Measurements from ENCODE around the gene FRMPD1.
"Not testable (repeated sequence)": the region's sequence is repeated elsewhere in the genome, so short reads cannot be mapped to it uniquely, and the experiment has no call there.

Gene FRMPD1

DNA sequence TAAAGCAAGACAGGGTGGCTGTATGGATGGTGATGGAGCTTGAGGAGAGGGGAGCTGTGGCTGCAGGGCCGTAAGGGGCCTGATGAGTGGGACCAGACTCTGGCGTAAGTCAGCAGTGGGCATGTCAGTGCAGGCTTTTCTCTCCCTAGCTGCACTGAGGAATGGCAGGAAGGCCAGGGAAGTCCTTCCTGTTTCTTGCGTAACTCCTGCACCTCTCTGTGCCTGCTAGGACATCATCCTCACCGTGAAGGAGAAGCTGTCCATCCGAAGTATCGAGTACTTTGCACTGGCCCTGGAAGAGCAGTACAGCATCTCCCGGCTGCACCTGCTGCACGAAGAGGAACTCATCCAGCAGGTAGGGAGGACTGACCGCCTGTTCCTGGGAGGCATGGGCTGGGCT, 78.7 kb downstream of the FRMPD1 start:
- no peak overlapping the region for H3K4me3 ChIP-seq (ENCODE audit: low read depth, low read length)
- DNase-seq (ENCODE audit: low read depth) = no peak

DNA sequence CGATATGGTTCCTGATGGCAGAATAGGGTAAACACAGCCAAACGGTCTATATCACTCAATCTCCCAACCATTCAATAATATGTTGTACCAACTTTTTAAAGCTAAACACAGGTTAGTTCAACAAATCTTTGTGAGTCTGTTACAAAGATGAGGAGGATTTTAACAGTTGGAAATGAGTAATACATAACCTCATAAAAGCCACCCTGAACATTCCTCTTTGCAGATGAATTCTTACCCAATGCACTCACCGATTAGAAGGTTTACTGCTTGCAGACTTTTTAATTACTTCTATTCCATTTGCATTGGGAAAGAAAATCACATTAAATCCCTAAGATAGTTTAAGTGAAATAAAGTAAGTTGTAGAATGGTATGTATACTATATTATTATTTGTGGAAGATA, 79.5 kb downstream of the FRMPD1 start:
- H3K4me3 ChIP-seq (ENCODE audit: low read depth, low read length) = no peak overlapping the region
- no peak for DNase-seq (ENCODE audit: low read depth)

DNA sequence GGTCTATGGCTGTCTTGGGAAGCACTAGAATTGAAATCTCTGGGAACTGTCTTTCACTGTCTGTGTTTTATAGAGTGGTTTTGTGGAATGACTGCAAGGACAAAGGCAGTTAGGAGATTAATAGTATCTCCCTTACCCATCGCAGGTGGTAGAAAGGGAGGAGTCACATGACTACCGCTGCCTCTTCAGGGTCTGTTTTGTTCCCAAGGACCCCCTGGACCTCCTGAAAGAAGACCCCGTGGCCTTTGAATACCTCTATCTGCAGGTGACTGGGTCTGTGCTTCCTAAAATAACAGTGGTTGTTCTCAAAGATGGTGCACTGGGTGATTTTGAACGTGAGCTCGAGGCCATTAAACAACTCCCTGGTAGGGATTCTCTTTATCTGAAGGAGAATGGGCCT, 80.1 kb downstream of the FRMPD1 start:
- H3K4me3 ChIP-seq (ENCODE audit: low read depth, low read length) = no peak overlapping the region
- DNase-seq (ENCODE audit: low read depth) = no peak

DNA sequence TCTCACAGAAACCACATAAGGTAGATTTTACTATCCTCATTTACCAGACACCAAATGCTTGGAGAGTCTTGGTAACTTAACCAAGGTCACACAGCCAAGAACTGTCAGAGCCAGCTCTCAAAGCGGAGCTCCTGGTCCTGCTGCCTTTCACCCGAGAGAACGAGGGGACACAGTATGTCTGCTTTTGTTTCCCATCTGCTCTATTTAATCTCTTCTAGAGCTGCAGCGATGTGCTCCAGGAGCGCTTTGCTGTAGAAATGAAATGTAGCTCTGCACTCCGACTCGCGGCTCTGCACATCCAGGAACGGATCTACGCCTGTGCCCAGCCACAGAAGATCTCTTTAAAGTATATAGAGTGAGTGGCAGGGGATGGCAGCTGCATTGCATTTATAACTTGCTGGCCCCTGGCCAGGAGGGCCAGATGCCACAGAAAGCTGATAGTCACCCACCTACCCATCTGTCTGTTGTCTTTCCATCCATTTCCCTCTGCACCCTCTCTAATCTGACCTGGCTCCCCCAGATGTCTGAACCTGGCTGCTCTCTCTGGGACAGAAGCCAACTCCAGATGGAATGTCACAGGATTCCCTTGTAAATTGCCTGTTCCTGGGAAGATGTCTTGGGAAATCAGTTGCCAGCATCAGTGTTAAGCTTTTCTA, 81.5 kb downstream of the FRMPD1 start:
- no peak overlapping the region for H3K4me3 ChIP-seq (ENCODE audit: low read depth, low read length)
- DNase-seq (ENCODE audit: low read depth) = no peak

DNA sequence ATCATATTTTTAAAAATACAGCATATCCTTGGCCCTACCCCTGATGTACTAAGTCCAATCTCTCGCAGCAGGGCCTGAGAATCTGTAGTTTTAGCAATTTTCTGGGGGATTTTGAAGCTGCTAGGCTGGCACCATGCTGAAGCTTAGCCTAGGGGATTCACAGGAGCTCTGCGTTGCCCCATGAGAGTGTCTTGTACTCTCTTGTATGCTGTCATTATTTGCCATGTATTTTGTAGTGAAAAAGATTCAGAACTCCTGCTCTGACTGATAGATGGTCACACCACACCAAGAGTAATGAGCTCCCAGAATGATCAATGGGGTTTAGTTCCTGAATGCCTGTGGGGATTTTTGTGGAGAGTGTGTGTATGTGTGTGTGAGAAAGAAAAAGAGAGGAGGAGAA, 82.2 kb downstream of the FRMPD1 start:
- no peak overlapping the region for H3K4me3 ChIP-seq (ENCODE audit: low read depth, low read length)
- no peak for DNase-seq (ENCODE audit: low read depth)

DNA sequence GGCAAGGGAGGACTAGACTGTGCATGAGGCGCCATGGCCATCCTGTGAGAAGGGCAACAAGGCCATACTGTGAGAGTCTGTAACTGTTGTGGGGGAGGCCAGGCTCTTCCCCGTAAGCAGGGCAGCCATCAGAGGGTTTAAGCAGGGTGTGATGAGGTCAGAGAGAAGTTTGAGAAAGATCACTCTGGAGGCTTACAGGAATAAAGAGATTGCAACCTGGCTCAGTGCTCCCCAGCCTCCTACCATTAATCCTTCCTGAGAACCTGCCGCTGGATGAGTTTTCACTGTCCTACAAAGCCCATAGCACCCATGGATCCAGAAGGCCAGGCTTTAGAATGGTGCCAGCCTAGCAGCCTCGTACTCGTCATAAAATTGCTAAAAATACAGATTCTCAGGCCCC, 88.5 kb downstream of the FRMPD1 start:
- DNase-seq (ENCODE audit: low read depth) = no peak
- no peak overlapping the region for H3K4me3 ChIP-seq (ENCODE audit: low read depth, low read length)

DNA sequence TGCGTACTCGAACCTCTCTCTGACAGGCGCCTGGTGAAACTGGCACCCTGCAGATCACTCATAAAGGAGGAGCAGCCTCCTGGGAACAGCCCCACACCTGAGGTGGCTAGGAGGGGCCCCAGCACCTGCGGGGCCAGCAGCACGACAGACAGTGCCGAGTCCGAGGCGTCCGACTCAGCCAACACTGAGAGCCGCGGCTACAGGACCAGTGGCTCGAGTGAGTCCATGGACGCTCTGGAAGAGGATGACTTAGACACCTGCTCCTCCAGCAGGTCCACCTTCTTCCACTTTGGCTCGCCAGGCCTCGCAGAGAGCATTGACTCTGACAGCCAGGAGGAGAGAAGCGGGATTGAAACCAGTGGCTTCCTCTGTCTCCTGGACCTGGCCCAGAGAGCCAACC, 89.4 kb downstream of the FRMPD1 start:
- H3K4me3 ChIP-seq (ENCODE audit: low read depth, low read length) = no peak overlapping the region
- DNase-seq (ENCODE audit: low read depth) = no peak

DNA sequence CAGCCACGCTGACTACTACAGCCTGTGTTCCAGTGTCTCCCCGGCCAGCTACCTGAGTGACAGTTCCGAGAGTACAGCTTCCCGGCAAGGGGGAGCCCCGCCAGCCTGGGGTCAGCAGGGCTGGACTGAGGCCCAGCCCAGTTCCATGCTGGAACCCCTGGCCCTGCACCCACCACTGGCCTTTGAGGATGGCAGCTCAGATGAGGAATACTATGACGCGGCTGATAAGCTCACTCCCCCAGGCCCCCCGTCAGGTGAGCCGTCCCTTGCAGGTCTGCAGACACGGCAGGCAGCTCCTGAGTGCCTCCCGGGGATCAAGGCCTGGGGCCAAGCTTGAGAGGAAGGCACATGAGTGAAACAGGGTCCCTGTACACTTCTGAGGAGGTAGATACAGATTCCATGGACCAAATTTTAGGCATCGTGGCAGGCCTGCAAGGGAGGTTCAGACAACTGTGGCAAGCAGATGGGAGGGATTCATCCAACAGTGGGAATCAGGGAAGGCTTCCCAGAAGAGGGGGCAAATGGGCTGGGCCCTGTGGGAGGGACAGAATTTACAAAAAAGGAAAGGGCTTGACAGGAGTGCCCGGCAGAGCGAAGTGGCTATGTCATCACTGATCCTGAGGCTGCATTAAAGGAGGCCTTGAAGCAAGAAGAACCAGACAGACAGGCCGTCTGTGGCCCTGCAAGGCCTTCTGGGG, 90.0 kb downstream of the FRMPD1 start:
- DNase-seq (ENCODE audit: low read depth) = no peak
- H3K4me3 ChIP-seq (ENCODE audit: low read depth, low read length) = no peak overlapping the region

DNA sequence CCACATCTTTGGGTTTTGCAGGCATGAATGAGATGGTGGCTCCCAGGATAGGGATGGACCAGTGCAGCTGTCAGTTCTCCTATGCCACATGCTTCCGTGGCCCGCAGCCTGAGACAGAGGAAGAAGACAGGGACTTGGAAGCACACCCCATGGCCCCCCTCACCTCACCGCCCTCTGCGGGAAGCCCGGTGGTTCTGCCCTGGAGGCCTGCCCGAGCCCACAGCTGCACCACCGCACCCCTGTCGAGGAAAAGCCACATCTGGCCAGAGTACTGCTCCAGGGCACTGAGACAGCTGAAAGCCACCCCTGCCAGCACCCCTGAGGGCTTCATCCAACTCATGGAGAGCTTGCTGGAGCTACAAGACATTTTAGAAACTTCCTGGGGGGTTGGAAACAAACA, 95.2 kb downstream of the FRMPD1 start:
- DNase-seq (ENCODE audit: low read depth) = no peak
- no peak overlapping the region for H3K4me3 ChIP-seq (ENCODE audit: low read depth, low read length)

DNA sequence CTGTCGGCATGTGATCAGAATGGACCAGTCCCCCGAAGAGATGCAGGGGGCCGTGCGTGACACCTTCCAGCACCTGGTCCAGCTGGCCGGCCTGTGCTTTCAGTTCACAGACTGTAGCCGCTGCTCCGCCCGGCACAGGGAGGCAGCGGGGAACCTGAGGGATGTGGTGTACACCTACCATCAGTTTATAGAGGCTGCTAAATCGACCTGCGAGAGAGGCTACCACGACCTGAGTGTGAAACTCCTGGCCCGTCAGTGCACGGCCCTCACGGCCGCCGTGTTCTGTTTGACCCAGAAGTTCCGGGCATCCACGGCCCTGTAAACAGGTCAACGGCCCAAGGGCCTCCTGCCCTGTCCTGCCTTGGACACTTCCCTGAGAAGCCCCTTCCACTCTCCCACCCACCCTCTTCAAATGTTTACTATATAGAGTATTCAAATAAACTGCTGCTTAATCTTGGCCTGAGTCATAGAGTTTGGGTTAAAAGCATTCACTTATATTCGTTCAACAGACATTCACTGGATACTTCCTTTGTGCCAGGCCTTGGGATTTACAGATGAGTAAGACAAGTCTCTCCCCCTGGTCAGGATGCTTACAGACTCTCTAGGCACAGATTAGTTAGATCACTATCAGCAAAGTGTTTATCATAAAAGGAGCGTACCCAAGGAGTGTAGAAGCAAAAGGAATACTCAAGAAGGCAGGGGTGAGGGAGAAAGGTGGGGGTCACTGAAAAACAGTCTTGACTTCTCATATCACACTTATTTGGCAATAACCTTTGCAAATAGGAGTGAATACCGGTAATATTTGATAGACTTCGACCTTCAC, 95.9 kb downstream of the FRMPD1 start:
- no peak for DNase-seq (ENCODE audit: low read depth)
- no peak overlapping the region for H3K4me3 ChIP-seq (ENCODE audit: low read depth, low read length)

DNA sequence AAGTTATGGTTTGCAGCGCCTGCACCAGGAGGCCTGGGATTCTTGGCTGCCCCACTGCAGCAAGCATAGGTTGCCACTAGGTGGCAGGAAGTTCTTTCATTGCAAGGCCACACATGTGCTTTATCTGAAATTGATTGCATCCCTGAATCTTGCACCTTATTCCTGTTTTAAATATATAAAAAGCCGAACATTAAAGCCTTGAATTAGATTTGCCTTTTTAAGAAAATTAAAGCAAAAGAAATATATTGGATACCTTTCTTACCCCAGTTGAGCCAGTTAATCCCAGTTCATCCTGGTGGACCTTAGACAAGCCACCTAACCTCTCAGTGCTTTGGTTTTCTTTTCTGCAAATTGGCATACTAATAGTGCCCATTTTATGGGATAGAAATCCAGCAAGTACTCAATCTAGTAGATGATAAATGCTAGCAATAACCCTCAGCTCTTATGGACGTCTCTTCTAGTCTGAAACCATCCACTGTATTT, 96.6 kb downstream of the FRMPD1 start:
- no peak overlapping the region for H3K4me3 ChIP-seq (ENCODE audit: low read depth, low read length)
- DNase-seq (ENCODE audit: low read depth) = no peak

DNA sequence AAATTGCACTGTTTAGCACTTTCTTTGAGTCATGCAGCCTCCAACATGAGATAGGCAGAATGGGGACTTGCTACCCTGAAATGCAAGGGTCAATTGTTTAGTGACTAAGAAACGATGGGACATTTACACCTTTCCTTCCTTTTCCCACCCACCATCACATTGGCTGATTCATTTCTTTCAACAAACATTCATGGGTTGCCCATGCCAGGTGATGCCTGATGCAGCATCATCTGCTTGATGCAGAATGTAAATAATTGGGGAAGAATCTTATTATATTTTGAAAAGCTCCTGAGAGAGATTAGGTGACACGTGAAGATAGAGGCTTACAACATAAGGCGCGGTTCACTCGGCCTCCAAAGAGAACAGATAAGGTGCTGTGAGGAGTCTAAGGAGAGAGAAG, 98.4 kb downstream of the FRMPD1 start:
- no peak for DNase-seq (ENCODE audit: low read depth)
- no peak overlapping the region for H3K4me3 ChIP-seq (ENCODE audit: low read depth, low read length)

DNA sequence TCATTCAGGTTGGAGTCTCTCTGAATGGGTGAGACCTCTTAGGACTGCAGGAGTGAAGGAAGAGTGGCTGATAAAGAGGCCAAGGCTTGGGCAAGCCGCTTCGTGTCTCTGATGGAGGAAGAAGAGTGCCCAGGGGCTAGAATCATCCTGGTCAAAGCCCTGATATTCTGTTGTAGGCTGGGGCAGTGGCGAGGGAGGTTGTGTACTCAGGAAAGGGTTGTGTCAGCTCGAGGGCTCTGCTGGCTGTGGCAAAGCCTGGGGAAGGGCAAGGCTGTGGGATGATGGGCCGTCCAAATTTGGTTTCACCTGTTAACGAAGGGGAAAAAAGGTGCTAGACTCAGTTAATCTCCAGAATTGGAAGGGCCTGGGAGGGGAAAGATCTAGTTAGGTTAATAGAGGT, 100.4 kb downstream of the FRMPD1 start:
- DNase-seq (ENCODE audit: low read depth) = no peak
- H3K4me3 ChIP-seq (ENCODE audit: low read depth, low read length) = no peak overlapping the region

DNA sequence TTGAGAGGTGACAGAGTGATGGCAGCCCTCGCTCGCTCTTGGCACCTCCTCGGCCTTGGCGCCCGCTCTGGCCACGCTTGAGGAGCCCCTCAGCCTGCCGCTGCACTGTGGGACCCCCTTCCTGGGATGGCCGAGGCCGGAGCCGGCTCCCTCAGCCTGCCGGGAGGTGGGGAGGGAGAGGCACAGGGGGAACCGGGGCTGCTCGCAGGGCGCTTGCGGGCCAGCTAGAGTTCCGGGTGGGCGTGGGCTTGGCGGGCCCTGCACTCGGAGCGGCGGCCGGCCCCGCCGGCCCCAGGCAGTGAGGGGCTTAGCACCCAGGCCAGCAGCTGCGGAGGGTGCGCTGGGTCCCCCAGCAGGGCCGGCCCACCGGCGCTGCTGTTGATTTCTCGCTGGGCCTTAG, 101.0 kb downstream of the FRMPD1 start:
- DNase-seq (ENCODE audit: low read depth); H3K4me3 ChIP-seq (ENCODE audit: low read depth, low read length): not testable (repeated sequence)

DNA sequence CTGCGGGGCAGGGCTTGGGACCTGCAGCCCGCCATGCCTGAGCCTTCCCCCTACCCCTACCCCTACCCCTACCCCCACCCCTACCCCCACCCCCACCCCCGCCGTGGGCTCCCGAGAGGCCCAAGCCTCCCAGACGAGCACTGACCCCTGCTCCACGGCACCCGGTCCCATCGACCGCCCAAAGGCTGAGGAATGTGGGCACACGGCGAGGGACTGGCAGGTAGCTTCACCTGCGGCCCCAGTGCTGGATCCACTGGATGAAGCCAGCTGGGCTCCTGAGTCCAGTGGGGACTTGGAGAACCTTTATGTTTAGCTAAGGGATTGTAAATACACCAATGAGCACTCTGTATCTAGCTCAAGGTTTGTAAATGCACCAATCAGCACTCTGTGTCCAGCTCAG, 101.4 kb downstream of the FRMPD1 start:
- not testable (repeated sequence) for H3K4me3 ChIP-seq (ENCODE audit: low read depth, low read length); DNase-seq (ENCODE audit: low read depth)

DNA sequence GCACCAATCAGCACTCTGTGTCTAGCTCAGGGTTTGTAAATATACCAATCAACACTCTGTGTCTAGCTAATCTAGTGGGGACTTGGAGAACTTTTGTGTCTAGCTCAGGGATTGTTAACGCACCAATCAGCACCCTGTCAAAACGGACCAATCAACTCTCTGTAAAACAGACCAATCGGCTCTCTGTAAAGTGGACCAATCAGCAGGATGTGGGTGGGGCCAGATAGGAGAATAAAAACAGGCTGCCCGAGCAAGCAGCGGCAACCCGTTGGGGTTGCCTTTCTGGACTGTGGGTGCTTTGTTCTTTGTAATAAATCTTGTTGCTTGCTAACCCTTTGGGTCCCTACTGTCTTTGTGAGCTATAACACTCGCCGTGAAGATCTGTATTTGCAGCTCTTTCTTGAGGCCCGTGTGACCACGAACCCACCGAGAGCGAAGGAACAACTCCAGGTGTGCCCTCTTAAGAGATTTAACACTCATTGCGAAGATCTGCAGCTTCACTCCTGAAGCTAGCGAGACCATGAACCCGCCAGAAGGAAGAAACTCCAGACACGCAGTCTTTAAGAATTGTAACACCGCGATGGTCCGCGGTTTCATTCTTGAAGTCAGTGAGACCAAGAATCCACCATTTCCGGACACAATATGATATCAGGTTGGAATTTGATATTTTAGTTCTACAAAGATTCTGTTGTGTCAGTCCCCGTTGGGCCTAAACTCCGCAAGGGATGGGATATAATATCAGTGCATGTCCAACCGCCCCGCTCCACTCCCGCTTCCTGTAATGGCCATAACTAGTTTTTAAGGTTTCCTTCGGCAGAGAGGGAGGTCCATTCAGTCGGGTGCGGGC, 102.1 kb downstream of the FRMPD1 start:
- H3K4me3 ChIP-seq (ENCODE audit: low read depth, low read length) = peak overlapping the region; percentile 82

DNA sequence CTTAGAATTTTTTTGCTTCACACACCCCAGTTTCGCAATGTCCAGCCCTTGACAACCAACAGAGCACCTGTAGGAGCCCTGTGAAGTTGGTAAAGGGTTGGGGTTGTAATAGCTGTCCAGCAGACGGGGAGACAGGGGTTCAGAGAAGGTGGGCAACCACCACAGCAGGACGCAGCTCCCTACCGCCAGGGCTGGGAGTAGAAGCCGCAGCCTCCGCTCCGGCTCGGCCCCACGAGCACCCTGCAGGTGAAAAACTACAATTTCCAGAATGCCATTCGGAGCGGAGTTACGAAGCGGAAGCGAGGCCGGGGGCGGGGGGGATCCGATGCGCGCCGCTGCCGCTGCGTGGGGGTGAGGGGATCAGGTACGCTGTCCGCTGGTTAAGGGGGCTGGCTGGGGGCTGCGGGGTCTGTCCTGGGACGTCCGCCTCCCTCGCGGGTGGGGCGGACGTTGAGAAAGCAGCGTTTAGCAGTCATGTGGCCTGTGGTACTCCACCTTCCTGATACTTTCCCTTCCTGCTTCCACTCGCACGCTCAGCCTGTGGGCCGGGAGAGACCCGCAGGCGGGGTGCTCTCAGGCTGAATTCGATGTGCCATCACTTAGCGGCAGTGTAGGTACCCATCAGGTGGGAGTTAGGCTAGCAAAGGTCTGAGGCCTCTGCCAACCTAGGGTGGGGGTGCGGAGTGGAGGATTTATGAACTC, 102.9 kb downstream of the FRMPD1 start, which contains the start of gene TRMT10B:
Gene TRMT10B, plus strand, starts transcription at position 317 of the 702 bp plus-strand sequence. CDS start 8,127 bp downstream, outside the sequence.
- peak within 1 kb of the TSS; percentile 82 for H3K4me3 ChIP-seq (ENCODE audit: low read depth, low read length)
- DNase-seq (ENCODE audit: low read depth) = peak; percentile 25

More for the DNA sequence above, 102.1 kb downstream of the FRMPD1 start:
- DNase-seq (ENCODE audit: low read depth) = no peak

DNA sequence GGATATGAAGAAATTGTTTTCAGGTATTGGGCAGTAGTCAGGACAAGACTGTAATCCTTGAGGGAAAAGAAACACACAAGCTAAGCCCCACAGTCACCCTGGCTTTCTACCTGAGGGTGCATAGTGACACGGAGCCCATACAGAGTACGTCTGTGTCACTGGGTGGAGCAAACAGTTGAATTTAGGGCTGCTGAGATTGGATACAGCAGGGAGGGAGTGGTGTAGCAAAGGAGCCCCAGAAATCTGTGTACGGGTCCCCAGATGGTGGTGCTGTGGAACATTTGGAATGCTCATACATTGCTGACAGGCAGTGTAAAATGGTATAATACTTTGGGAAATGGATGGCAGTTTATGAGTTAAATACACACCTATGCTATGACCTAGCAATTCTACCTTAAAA, 108.0 kb downstream of the FRMPD1 start:
- no peak for DNase-seq (ENCODE audit: low read depth)
- no peak overlapping the region for H3K4me3 ChIP-seq (ENCODE audit: low read depth, low read length)
